ENCODE data around the gene DDX39A.
A peak's percentile ranks its signal among the peaks of the same experiment; 100 is the strongest.
"Not testable (repeated sequence)": the region's sequence is repeated elsewhere in the genome, so short reads cannot be mapped to it uniquely, and the experiment has no call there.

DDX39A gene

DNA sequence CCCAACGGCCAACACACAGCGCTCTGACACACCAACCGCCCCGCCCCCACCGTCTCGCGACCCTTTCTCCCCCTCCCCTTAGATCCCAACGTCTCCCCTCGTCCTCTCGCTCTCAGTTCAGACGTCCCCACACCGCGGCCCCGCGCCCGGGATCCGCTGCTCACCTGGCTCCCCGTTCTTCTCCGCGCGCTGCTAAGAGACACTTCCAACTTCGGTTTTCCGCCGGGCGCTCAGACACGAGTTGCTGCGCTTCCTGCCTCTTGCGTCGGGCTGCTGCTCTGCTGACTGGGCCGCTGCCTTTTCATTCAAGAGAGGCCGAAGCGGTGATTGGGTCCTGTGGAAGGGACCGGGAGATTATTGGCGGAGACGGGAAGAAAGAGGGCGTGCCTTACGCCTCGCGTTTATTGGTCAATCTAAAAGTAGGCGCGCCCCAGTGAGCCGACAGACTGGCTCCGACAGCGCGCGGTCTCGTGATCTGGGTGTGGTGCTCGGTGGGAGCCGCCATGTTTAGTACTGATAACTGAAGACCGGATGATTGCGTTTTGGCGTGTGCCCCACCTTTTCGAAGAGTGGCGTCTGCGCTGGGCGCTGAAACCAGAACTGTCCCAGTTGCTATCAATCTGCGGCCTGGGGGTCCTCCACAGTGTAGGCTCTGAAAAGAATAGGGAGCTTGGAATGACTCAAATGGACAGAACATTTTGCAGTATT is at the start of gene DDX39A:
Gene DDX39A, minus strand, starts transcription at position 236 of the 708 bp plus-strand sequence. CDS start 6,121 bp downstream, outside the sequence.
- DNase-seq = peak; percentile 96

GRCh38 chr19:14467816-14468215 is 48.7 kb upstream of the DDX39A start:
- DNase-seq = no peak

GRCh38 chr19:14467391-14467790 is 48.2 kb upstream of the DDX39A start:
- no peak for DNase-seq

- no peak for DNase-seq
Observed at GRCh38 chr19:14463747-14464146, 44.6 kb upstream of the DDX39A start.

- DNase-seq = not testable (repeated sequence)
Observed at GRCh38 chr19:14462401-14462800, 43.3 kb upstream of the DDX39A start.

GRCh38 chr19:14460935-14461334 is 41.8 kb upstream of the DDX39A start:
- no peak for DNase-seq

DNA sequence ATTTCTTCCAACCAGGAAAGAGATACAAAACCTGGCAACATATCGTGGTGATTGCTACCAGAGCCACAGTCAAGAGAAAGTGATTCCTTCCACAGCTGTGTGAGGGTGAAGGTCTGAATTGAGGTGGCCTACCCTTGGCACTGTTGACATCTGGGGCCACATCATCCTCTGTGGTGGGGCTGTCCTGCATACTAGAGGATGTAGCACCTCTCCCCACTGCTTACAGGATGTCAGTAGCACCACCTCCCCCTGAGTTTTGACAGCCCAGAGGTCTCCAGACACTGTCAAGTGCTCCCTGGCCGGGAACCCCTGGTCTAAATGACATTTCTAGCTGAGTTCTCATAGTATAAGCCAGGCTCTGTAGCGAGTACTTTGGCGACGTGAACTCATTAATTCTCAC is 40.6 kb upstream of the DDX39A start:
- no peak for DNase-seq

DNA sequence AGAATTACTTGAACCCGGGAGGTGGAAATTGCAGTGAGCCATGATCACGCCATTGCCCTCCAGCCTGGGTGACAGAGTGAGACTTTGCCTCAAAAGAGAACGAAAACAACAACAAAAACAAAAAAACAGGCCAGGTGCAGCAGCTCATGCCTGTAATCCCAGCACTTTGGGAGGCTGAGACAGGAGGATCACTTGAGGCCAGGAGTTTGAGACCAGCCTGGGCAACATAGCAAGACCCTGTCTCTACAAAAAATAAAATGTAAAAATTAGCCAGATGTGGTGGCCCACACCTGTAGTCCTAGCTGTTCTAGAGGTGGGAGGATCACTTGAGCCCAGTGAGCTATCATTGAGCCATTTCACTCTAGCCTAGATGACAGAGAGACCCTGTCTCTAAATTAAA is 33.2 kb upstream of the DDX39A start:
- DNase-seq = not testable (repeated sequence)

DNA sequence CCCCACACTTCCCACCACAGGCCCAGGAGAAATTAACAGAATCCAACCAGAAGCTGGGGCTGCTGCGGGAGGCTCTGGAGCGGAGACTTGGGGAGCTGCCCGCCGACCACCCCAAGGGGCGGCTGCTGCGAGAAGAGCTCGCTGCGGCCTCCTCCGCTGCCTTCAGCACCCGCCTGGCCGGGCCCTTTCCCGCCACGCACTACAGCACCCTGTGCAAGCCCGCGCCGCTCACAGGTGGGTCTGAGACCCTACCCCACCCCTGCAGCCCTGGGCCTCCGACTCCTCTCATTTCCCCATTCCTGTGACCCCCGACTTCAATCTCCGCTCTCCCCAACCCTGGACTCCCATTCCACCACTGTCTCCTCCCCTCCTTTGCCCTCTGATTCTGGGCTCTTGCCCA is 31.7 kb upstream of the DDX39A start:
- no peak for DNase-seq

DNA sequence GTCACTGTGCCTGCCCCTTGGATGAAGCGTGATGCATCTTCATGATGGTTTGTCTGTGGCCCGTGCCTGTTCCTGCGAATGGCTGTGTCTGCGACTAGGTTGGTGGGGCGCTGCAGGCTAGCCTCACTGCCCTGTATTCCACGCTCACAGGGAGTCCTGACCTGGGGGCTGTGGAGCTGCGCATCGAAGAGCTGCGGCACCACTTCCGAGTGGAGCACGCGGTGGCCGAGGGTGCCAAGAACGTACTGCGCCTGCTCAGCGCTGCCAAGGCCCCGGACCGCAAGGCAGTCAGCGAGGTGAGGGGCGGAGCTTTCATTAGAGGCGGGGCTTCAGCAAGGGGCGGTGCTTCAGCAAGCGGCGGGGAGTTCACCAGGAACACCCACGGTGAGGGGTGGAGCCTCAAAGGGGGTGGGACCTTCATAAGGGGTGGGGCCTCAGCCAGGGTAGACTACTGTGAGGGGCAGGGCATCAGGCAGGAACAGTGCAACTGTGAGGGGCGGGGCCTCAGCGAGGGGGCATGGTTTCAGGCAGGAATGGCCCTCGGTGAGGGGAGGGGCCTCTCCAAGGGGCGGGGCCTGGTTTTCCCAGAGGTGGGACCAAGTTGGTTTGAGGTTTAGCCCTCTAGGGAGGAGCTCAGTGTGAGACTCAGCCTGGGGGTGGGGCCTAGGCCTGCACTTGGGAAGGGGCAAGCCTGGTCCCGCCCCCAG is 31.2 kb upstream of the DDX39A start:
- DNase-seq = no peak

DNA sequence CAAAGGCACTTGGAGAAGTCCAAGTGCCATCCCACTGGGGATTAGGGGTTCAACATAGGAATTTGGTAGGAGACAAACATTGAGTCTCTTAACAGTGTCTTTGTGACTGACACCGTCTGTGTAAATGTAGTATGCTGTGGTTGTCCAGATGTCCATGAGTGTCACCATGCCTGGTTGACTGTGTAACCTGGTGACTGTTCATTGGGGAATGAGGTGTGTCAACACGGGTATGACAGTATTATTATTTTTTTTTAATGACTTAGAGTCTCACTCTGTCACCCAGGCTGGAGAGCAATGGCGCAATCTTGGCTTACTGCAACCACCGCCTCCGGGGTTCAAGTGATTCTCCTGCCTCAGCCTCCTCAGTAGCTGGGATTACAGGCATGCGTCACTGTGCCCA is 30.2 kb upstream of the DDX39A start:
- no peak for DNase-seq

- DNase-seq = no peak
Observed at GRCh38 chr19:14446336-14447036, 27.3 kb upstream of the DDX39A start.

GRCh38 chr19:14443632-14444216 is 24.6 kb upstream of the DDX39A start:
- DNase-seq = no peak

DNA sequence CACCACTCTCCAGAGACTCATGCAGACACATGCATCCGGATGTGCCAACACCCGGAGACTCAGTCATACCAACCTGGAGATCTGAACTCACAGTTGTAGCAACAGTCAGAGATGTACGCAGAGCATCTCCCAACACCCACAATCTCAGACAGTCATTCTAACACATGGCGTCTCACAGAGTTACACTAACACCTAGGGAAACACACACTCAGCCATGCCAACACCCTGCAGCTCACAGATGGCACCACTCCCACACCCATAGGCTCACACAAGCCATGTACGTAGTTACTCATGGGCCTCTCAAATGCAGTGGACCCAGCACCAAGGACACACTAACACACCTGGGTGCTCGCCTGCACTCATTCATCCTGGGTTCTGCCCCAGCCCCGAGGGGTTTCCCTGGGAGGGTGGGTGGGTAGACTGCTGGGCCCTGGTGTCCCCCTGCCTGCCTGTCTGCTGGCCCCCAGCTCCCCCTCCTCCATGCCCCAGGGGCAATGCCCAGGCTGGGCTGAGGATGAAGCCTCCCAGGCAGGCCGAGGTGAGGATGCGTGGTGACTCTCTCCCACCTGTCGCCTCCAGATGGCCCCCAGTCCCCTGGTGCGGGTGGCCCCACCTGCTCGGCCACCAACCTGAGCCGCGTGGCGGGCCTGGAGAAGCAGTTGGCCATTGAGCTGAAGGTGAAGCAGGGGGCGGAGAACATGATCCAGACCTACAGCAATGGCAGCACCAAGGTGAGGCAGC is 23.9 kb upstream of the DDX39A start:
- DNase-seq = no peak

DNA sequence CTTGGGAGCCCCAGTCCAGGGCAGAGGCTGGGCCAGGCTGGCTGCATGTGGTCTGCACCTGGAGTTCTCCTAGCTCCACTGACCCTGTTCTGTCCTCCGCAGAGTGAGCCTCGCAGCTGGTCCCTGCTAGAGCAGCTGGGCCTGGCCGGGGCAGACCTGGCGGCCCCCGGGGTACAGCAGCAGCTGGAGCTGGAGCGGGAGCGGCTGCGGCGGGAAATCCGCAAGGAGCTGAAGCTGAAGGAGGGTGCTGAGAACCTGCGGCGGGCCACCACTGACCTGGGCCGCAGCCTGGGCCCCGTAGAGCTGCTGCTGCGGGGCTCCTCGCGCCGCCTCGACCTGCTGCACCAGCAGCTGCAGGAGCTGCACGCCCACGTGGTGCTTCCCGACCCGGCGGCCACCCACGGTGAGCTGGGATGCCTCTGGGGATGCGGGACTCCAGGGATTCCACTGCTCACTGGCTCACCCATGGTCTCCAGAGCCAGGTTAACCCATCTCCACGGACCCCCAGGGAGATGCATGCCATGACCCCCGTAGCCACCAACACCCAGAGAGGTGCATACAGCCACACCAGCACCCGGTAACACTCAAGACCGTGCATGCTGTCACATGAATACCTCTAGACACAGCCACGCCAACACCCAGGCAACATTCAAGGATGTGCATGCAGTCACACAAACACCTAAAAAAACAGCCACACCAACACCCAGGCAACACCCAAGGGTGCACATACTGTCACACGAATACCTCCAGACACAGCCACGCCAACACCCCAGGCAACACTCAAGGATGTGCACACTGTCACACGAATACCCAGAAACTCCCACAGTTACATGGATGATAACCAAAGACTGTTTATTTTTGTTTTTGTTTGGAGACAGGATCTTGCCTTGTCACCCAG is 22.1 kb upstream of the DDX39A start:
- no peak for DNase-seq

- no peak for DNase-seq
Observed at GRCh38 chr19:14440049-14440448, 20.9 kb upstream of the DDX39A start.

GRCh38 chr19:14439014-14439413 is 19.9 kb upstream of the DDX39A start:
- DNase-seq = no peak

DNA sequence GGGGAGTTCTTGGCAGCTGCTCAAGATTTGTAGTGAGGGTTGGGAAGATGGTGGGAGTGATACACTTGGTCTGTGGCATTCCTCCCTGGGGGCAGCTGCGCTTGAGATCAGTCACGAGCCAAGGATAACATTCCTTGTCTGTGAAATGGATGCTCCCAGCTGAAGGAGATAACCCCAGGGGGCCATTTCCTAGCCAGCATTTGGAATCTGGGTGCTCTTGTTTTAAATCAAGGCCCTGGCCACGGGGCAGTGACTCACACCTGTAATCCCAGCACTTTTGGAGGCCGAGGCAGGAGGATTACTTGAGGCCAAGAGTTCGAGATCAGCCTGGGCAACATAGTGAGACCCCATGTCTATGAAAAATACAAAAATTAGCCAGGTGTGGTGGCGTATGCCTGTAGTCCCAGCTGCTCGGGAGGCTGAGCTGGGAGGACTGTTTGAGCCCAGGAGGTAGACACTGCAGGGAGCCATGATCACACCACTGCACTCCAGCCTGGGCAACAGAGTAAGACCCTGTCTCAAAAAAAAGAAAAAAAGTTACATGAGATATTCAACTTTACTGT is 18.5 kb upstream of the DDX39A start:
- no peak for DNase-seq

DNA sequence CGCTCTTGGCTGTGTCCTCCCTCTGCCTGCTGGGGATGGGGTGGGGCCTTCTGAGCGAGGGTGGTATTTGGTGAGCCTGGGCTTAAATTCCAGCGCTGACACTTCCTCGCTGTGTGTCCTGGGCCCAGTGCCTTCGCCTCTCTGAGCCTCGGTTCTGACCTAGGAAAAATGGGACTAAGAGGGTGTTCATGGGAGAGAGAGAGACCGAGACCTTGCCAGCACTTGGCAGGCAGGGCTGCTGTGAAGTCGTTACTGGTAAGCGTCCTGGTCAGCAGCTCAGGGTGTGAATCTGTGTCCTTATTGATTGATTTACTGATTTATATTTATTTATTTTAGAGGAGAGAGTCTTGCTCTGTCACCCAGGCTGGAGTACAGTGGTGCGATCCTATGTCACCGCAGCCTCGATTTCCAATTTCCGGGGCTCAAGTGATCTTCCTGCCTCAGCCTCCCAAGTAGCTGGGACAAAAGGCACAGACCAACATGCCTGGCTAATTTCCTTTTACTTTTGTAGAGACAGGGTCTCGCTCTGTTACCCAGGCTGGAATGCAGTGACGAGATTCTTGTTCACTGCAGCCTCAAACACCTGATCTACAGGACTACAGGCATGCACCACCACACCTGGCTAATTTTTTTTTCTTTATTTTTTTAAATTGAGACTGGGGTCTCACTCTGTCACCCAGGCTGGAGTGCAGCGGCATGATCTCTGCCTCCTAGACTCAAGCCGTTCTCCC is 16.3 kb upstream of the DDX39A start:
- DNase-seq = no peak

GRCh38 chr19:14434543-14435319 is 15.6 kb upstream of the DDX39A start:
- DNase-seq = no peak

All from SIG-M5 (cell line).